SU-DHL-6 (cell line): ENCODE measurements around the gene AP2S1.

Experiments used
- H2AFZ ChIP-seq: fragments of 200-600 bp; sonication (generic); 2 replicates; pipeline ENCODE4 v1.6.1; 2014; ENCODE audit warnings: low read depth, mild to moderate bottlenecking, moderate library complexity, mixed read lengths, antibody characterized with exemption, low read length; ENCODE audit not compliant: severe bottlenecking
- H3F3A ChIP-seq: fragments of 200-600 bp; shearing (Covaris generic); 2 replicates; pipeline ENCODE4 v1.6.0; 2016; ENCODE audit warnings: antibody characterized with exemption, mild to moderate bottlenecking; ENCODE audit not compliant: insufficient read depth
- H3K27ac ChIP-seq: fragments of 200-600 bp; sonication (generic); 2 replicates; pipeline ENCODE4 v1.5.1; 2016; ENCODE audit warnings: low read depth, mild to moderate bottlenecking, low read length, moderate library complexity, mixed read lengths
- H3K27me3 ChIP-seq: fragments of 200-600 bp; sonication (generic), shearing (Covaris generic); 2 replicates; pipeline ENCODE4 v1.6.0; 2014; ENCODE audit warnings: mild to moderate bottlenecking, low read length
- H3K36me3 ChIP-seq: fragments of 200-600 bp; sonication (generic); 2 replicates; pipeline ENCODE4 v1.6.1; 2014; ENCODE audit warnings: mild to moderate bottlenecking, low read length, mixed read lengths
- H3K4me2 ChIP-seq: fragments of 300-600, 200-600 bp; shearing (Covaris generic), sonication (generic); 2 replicates; pipeline ENCODE4 v1.6.0; 2014; ENCODE audit warnings: low read length, low read depth, mild to moderate bottlenecking; ENCODE audit not compliant: poor library complexity, severe bottlenecking
- H3K4me3 ChIP-seq: fragments of 200-600 bp; sonication (generic); 2 replicates; pipeline ENCODE4 v1.5.1; 2014; ENCODE audit warnings: antibody characterized with exemption, low read length, mild to moderate bottlenecking, mixed read lengths; ENCODE audit not compliant: insufficient read depth, poor library complexity, severe bottlenecking
- H3K79me2 ChIP-seq: fragments of 200-600 bp; sonication (generic); 2 replicates; pipeline ENCODE4 v1.6.1; 2014; ENCODE audit warnings: mild to moderate bottlenecking, low read length, moderate library complexity; ENCODE audit not compliant: insufficient read depth
- H3K9ac ChIP-seq: fragments of 200-600 bp; sonication (generic); 2 replicates; pipeline ENCODE4 v1.7.0; 2014; ENCODE audit warnings: mild to moderate bottlenecking, low read length
- H3K9me2 ChIP-seq: fragments of 200-600 bp; sonication (generic); replicated peaks from 2 replicates; pipeline ENCODE4 v1.6.1; 2014; ENCODE audit warnings: low read length; ENCODE audit not compliant: insufficient read depth
- H3K9me3 ChIP-seq: fragments of 200-600 bp; sonication (generic); 2 replicates; pipeline ENCODE4 v1.6.1; 2014; ENCODE audit warnings: low read length, mixed read lengths; ENCODE audit not compliant: insufficient read depth
- H4K20me1 ChIP-seq: fragments of 200-600 bp; sonication (generic); 2 replicates; pipeline ENCODE4 v1.6.1; 2014; ENCODE audit warnings: low read depth, mild to moderate bottlenecking, antibody characterized with exemption, low read length, moderate library complexity, mixed read lengths
- EZH2phosphoT487 ChIP-seq: fragments of 200-600 bp; sonication (generic), shearing (Covaris generic); conservative IDR thresholded peaks from 2 replicates; pipeline ENCODE4 v1.6.1; 2018; ENCODE audit warnings: mild to moderate bottlenecking, antibody characterized with exemption, low read length, moderate library complexity, mixed read lengths
- TF ChIP-seq, protein P1 (sequence below): fragments of 200-600 bp; sonication (generic); IDR thresholded peaks from one replicate; pipeline ENCODE4 v1.5.1; 2017; ENCODE audit warnings: antibody characterized with exemption, mild to moderate bottlenecking, low read length, moderate library complexity; ENCODE audit not compliant: insufficient read depth, poor library complexity, severe bottlenecking

AP2S1 gene

DNA sequence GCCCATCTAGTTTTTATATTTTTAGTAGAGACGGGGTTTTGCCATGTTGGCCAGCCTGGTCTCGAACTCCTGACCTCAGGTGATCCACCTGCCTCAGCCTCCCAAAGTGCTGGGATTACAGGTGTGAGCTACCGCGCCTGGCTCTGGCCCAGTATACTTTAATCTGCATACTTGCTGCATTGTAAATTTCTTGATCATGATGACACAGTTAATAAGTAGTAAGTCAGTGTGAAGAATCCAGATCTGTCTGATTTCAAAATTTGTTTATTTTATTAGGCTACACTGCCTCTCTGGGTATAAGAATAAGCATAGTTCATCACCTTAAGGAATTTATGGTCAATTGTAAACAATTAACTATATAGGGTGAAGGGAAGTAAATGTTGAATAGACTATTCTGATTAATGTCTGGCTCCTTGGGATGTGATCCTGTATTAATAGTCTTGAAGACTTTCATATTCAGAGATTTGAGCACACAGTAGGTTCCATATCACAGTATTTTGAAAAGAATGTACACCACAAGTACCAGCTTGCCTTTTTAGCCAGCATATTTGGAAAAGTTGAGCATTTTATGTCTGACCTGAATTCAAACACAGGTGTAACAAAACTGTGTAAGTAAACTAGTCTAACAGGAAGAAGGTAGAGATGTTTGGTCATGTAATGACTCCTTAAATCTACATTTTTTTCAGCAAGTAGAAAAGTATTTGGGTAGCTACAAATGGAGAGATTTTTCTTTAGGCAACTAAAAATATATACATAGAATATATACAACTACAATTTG lies 17.6 kb upstream of the AP2S1 start:
- no peaks in the 10 kb centered on the region for H3K9me3 ChIP-seq
- H2AFZ ChIP-seq, result no peak overlapping the region
- H3K79me2 ChIP-seq, result peaks cover 98% of the 10 kb centered on the region
- no peaks in the 10 kb centered on the region for H3K27me3 ChIP-seq
- H3K4me2 ChIP-seq, result peak overlapping the region; percentile 6
- H3K27ac ChIP-seq, result peak overlapping the region; percentile 31; the same call in 1 of the 2 replicates
- H3K9ac ChIP-seq, result no peak overlapping the region
- H3K9me2 ChIP-seq, result no peaks in the 10 kb centered on the region
- no peaks in the 10 kb centered on the region for H3K36me3 ChIP-seq
- H3F3A ChIP-seq, result peaks cover 9% of the 10 kb centered on the region
- TF ChIP-seq, protein P1, sequence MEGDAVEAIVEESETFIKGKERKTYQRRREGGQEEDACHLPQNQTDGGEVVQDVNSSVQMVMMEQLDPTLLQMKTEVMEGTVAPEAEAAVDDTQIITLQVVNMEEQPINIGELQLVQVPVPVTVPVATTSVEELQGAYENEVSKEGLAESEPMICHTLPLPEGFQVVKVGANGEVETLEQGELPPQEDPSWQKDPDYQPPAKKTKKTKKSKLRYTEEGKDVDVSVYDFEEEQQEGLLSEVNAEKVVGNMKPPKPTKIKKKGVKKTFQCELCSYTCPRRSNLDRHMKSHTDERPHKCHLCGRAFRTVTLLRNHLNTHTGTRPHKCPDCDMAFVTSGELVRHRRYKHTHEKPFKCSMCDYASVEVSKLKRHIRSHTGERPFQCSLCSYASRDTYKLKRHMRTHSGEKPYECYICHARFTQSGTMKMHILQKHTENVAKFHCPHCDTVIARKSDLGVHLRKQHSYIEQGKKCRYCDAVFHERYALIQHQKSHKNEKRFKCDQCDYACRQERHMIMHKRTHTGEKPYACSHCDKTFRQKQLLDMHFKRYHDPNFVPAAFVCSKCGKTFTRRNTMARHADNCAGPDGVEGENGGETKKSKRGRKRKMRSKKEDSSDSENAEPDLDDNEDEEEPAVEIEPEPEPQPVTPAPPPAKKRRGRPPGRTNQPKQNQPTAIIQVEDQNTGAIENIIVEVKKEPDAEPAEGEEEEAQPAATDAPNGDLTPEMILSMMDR, result no peak
- no peak for TF ChIP-seq EZH2phosphoT487
- peaks cover 18% of the 10 kb centered on the region for H4K20me1 ChIP-seq
- no peak overlapping the region for H3K4me3 ChIP-seq

DNA sequence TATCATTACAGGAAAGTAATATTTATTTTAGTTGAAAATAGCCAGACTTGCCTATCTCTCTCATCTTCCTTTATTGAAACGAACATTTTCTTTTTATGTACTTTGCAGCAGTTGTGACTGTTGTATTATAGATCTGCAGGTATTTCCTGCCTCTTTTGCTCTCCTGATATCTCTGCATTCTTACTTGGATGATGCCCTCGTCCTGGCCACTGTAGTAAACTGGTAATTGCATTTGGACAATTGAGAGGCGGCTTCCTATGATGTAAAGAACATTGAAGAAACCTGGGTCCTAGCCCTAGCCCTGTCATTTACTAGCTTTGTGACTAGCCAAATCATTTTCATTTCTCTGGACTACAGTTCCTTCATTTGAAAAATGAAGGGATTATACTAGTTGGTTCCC lies 16.5 kb upstream of the AP2S1 start:
- no peak overlapping the region for H3K9ac ChIP-seq
- peaks cover 18% of the 10 kb centered on the region for H4K20me1 ChIP-seq
- no peaks in the 10 kb centered on the region for H3K9me3 ChIP-seq
- TF ChIP-seq, protein P1, result no peak
- TF ChIP-seq EZH2phosphoT487, result no peak
- peaks cover 8% of the 10 kb centered on the region for H3F3A ChIP-seq
- H3K36me3 ChIP-seq, result no peaks in the 10 kb centered on the region
- H3K79me2 ChIP-seq, result peaks cover 100% of the 10 kb centered on the region
- no peak overlapping the region for H3K27ac ChIP-seq
- no peaks in the 10 kb centered on the region for H3K27me3 ChIP-seq
- H2AFZ ChIP-seq, result no peak overlapping the region
- no peaks in the 10 kb centered on the region for H3K9me2 ChIP-seq
- no peak overlapping the region for H3K4me3 ChIP-seq
- H3K4me2 ChIP-seq, result no peak overlapping the region

DNA sequence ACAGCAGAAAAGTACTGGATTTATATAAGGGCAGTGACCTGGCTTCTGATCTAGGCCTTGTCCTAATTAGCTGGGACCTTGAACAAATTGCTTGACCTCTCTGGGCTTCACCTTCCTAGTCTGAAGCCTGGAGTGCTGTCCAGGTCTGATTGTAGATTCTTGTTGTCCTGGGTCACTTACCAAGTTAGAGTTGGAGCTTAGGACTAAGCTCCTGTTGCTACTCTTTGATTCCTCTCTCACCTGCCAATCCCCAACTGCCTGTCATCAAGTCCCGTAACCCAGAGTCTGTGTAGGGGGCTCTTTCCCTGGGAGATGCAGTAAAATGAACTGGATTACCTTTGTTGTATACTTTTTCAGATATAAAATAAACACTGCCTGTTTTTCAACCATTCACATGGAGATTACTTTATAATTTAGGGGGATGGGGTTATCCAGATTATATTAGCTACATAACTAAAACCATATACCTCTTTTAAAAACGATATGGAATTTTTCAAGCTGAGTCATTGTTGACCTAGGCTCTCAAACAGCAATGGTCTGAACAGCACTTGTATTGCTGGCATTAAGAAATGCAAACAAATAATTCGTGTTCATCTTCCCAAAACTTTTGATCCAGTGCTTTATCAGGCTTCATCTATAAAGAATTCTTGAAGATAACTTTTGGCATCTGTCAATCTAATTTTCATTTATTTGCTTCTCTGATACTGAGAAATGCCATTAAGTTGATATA lies 15.9 kb upstream of the AP2S1 start:
- Histone ChIP-seq H3K27ac (no peak overlapping the region), H3K9me2 (no peaks in the 10 kb centered on the region), H3K79me2 (peaks cover 100% of the 10 kb centered on the region), H3K9me3 (no peaks in the 10 kb centered on the region), H3K27me3 (no peaks in the 10 kb centered on the region), H3K9ac (no peak overlapping the region), H3K36me3 (no peaks in the 10 kb centered on the region), H3K4me3 (no peak overlapping the region), H2AFZ (no peak overlapping the region), H3F3A (peaks cover 5% of the 10 kb centered on the region), H3K4me2 (no peak overlapping the region), H4K20me1 (peaks cover 18% of the 10 kb centered on the region)
- TF ChIP-seq EZH2phosphoT487, result no peak
- TF ChIP-seq, protein P1, result no peak
